Measurements from ENCODE around the gene SDK1.

Gene SDK1

GRCh38 chr7:4135301-4135700 is 834.2 kb downstream of the SDK1 start:
- no peak for DNase-seq (ENCODE audit: low spot score)

- no peak for DNase-seq (ENCODE audit: low spot score)
Measured at GRCh38 chr7:4136036-4136435, 835.0 kb downstream of the SDK1 start.

GRCh38 chr7:4136501-4137110 is 835.6 kb downstream of the SDK1 start:
- DNase-seq (ENCODE audit: low spot score): no peak

- DNase-seq (ENCODE audit: low spot score): no peak
Measured at GRCh38 chr7:4137552-4137951, 836.5 kb downstream of the SDK1 start.

GRCh38 chr7:4138866-4139265 is 837.8 kb downstream of the SDK1 start:
- DNase-seq (ENCODE audit: low spot score): no peak

- no peak for DNase-seq (ENCODE audit: low spot score)
Measured at GRCh38 chr7:4139656-4140625, 838.9 kb downstream of the SDK1 start.

GRCh38 chr7:4140933-4141332 is 839.9 kb downstream of the SDK1 start:
- DNase-seq (ENCODE audit: low spot score): no peak

GRCh38 chr7:4143006-4143405 is 842.0 kb downstream of the SDK1 start:
- DNase-seq (ENCODE audit: low spot score): no peak

- DNase-seq (ENCODE audit: low spot score): no peak
Measured at GRCh38 chr7:4143511-4144171, 842.6 kb downstream of the SDK1 start.

- DNase-seq (ENCODE audit: low spot score): no peak
Measured at GRCh38 chr7:4144172-4144701, 843.2 kb downstream of the SDK1 start.

- no peak for DNase-seq (ENCODE audit: low spot score)
Measured at GRCh38 chr7:4144811-4145510, 843.9 kb downstream of the SDK1 start.

- DNase-seq (ENCODE audit: low spot score): no peak
Measured at GRCh38 chr7:4145576-4145975, 844.5 kb downstream of the SDK1 start.

- no peak for DNase-seq (ENCODE audit: low spot score)
Measured at GRCh38 chr7:4147926-4148620, 847.0 kb downstream of the SDK1 start.

GRCh38 chr7:4149236-4149635 is 848.2 kb downstream of the SDK1 start:
- DNase-seq (ENCODE audit: low spot score): no peak

GRCh38 chr7:4149645-4150044 is 848.6 kb downstream of the SDK1 start:
- DNase-seq (ENCODE audit: low spot score): no peak

- no peak for DNase-seq (ENCODE audit: low spot score)
Measured at GRCh38 chr7:4150731-4151130, 849.7 kb downstream of the SDK1 start.

- no peak for DNase-seq (ENCODE audit: low spot score)
Measured at GRCh38 chr7:4151524-4151923, 850.5 kb downstream of the SDK1 start.

- DNase-seq (ENCODE audit: low spot score): no peak
Measured at GRCh38 chr7:4151926-4152549, 851.0 kb downstream of the SDK1 start.

- DNase-seq (ENCODE audit: low spot score): no peak
Measured at GRCh38 chr7:4154882-4155535, 854.0 kb downstream of the SDK1 start.

- no peak for DNase-seq (ENCODE audit: low spot score)
Measured at GRCh38 chr7:4156190-4156589, 855.1 kb downstream of the SDK1 start.

All from hematopoietic multipotent progenitor cell treated with erythropoietin and hydrocortisone succinate and interleukin-3 and kit ligand, for 15 days (in vitro differentiated cells).